Pulmonary artery endothelial cell (primary cell): Measurements from ENCODE around the gene ADGRB2. TPM values are rescaled to one million over a fixed set of nuclear protein-coding genes. Genes with fewer than 3 reads are reported as not detected.

Experiments
- DNase-seq: peaks from one replicate; pipeline ENCODE4 v3.0.0-alpha.2; 2011; ENCODE audit warnings: low read depth, low spot score
- total RNA-seq: library from RNA; depleted of rRNA; stranded (reverse); fragments of >200 nt; gene quantifications from 2 replicates; pipeline ENCODE4 v1.2.3, GENCODE V29; 2014

ADGRB2 gene
- total RNA-seq, 1 donor from 2014 or later: 0.92 TPM

- DNase-seq: no peak
These were observed 14.1 kb downstream of the ADGRB2 start for GRCh38 chr1:31749785-31750735.

GRCh38 chr1:31748365-31748764 is 15.8 kb downstream of the ADGRB2 start:
- DNase-seq: no peak

- DNase-seq: no peak
These were observed 16.8 kb downstream of the ADGRB2 start for GRCh38 chr1:31747304-31747703.

GRCh38 chr1:31746687-31747086 is 17.5 kb downstream of the ADGRB2 start:
- DNase-seq: no peak

- DNase-seq: no peak
These were observed 18.0 kb downstream of the ADGRB2 start for GRCh38 chr1:31745946-31746670.

- peak; percentile 19 for DNase-seq
These were observed 18.8 kb downstream of the ADGRB2 start for GRCh38 chr1:31745096-31745945.

GRCh38 chr1:31744165-31744888 is 19.8 kb downstream of the ADGRB2 start:
- DNase-seq: no peak

GRCh38 chr1:31742462-31743212 is 21.5 kb downstream of the ADGRB2 start:
- DNase-seq: no peak

GRCh38 chr1:31739346-31739745 is 24.8 kb downstream of the ADGRB2 start:
- no peak for DNase-seq

GRCh38 chr1:31736675-31737074 is 27.5 kb downstream of the ADGRB2 start:
- DNase-seq: no peak

- DNase-seq: no peak
These were observed 28.6 kb downstream of the ADGRB2 start for GRCh38 chr1:31735571-31735970.

- no peak for DNase-seq
These were observed 29.5 kb downstream of the ADGRB2 start for GRCh38 chr1:31734582-31735107.

- DNase-seq: no peak
These were observed 30.5 kb downstream of the ADGRB2 start for GRCh38 chr1:31733389-31734219.

- DNase-seq: no peak
These were observed 31.3 kb downstream of the ADGRB2 start for GRCh38 chr1:31732751-31733289.

- DNase-seq: no peak
These were observed 31.8 kb downstream of the ADGRB2 start for GRCh38 chr1:31732343-31732742.

- no peak for DNase-seq
These were observed 33.0 kb downstream of the ADGRB2 start for GRCh38 chr1:31731049-31731565.

GRCh38 chr1:31730336-31731048 is 33.6 kb downstream of the ADGRB2 start:
- DNase-seq: no peak

- no peak for DNase-seq
These were observed 36.3 kb downstream of the ADGRB2 start for GRCh38 chr1:31727849-31728248.
